ENCODE measurements around the gene CBLN4. TPM values are rescaled to one million over a fixed set of nuclear protein-coding genes. Genes with fewer than 3 reads are reported as not detected.

Gene CBLN4
- total RNA-seq, 1 experiment from 2014 or later, result not detected

DNA sequence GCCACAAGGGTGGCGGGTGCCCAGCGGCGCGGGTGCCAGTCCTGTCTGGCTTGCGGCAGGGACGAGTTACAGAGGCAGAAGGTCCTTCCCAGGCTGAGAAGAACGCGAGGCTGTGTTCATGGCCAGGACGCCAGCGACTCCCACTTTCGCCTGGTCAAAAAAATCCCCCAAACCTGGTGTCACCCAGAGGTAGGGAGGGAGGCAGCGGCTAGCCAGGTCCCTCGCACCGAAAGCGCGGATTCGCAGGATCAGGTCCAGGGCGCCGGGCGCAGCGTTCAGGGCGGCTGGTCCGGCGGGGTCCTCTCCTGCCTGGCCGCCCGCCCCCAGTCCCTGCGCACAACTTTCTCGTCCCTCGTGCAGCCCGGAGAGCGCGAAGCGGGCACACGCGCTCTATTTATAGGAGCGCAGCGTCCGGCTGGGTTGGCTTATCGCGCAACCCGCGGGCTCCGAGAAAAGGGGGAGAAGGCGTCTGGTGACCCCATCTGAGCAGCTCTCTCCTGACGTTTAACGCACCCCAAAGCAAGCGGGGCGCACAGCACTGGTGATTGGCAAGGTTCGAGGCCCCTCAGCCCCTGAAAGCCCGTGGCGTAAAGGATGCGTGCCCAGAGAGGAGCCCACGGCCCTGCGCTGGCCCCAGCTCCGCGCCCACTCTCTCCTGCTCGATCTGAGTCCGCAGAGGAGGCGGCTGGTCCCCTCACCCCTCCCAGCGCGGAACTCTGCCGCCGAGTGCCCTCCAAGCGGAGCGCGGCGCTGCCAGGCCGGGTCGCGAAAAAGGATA lies 519 bp downstream of the CBLN4 start (continued):
- TF ChIP-seq, protein P1, sequence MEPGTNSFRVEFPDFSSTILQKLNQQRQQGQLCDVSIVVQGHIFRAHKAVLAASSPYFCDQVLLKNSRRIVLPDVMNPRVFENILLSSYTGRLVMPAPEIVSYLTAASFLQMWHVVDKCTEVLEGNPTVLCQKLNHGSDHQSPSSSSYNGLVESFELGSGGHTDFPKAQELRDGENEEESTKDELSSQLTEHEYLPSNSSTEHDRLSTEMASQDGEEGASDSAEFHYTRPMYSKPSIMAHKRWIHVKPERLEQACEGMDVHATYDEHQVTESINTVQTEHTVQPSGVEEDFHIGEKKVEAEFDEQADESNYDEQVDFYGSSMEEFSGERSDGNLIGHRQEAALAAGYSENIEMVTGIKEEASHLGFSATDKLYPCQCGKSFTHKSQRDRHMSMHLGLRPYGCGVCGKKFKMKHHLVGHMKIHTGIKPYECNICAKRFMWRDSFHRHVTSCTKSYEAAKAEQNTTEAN (CRISPR knock-in tag; IDR thresholded peaks at IDR 0.05), result no peak
- TF ChIP-seq, protein P2, sequence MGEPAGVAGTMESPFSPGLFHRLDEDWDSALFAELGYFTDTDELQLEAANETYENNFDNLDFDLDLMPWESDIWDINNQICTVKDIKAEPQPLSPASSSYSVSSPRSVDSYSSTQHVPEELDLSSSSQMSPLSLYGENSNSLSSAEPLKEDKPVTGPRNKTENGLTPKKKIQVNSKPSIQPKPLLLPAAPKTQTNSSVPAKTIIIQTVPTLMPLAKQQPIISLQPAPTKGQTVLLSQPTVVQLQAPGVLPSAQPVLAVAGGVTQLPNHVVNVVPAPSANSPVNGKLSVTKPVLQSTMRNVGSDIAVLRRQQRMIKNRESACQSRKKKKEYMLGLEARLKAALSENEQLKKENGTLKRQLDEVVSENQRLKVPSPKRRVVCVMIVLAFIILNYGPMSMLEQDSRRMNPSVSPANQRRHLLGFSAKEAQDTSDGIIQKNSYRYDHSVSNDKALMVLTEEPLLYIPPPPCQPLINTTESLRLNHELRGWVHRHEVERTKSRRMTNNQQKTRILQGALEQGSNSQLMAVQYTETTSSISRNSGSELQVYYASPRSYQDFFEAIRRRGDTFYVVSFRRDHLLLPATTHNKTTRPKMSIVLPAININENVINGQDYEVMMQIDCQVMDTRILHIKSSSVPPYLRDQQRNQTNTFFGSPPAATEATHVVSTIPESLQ (CRISPR knock-in tag; IDR thresholded peaks at IDR 0.05), result no peak
- TF ChIP-seq NR3C1 (CRISPR knock-in tag; conservative IDR thresholded peaks at IDR 0.05; ENCODE audit: low read depth), result no peak
- no peak for TF ChIP-seq GTF2I (CRISPR knock-in tag; conservative IDR thresholded peaks at IDR 0.05)
- TF ChIP-seq, protein P3, sequence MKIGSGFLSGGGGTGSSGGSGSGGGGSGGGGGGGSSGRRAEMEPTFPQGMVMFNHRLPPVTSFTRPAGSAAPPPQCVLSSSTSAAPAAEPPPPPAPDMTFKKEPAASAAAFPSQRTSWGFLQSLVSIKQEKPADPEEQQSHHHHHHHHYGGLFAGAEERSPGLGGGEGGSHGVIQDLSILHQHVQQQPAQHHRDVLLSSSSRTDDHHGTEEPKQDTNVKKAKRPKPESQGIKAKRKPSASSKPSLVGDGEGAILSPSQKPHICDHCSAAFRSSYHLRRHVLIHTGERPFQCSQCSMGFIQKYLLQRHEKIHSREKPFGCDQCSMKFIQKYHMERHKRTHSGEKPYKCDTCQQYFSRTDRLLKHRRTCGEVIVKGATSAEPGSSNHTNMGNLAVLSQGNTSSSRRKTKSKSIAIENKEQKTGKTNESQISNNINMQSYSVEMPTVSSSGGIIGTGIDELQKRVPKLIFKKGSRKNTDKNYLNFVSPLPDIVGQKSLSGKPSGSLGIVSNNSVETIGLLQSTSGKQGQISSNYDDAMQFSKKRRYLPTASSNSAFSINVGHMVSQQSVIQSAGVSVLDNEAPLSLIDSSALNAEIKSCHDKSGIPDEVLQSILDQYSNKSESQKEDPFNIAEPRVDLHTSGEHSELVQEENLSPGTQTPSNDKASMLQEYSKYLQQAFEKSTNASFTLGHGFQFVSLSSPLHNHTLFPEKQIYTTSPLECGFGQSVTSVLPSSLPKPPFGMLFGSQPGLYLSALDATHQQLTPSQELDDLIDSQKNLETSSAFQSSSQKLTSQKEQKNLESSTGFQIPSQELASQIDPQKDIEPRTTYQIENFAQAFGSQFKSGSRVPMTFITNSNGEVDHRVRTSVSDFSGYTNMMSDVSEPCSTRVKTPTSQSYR (CRISPR knock-in tag; IDR thresholded peaks at IDR 0.05), result no peak
- no peak for TF ChIP-seq KAT7 (CRISPR knock-in tag; IDR thresholded peaks at IDR 0.05; ENCODE audit: borderline replicate concordance)

DNA sequence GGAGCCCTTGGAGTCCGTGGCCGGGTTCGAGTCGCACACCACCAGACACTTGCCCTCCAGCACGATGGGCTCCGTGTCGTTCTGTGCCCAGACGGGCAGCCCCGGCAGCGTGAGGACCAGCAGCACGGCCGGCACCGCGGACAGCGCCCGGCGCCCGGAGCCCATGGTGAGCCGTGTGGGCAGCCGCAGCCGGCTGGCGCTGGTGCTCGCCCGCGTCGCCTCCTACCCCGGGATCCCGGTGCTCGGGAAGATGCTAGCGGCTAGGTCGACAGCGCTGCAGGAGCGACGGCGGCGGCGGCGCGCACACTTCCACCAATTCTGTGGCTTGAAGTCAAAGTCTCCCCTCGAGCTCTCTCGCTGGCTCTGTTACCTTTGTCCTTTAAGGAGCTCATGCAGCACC lies 1.3 kb downstream of the CBLN4 start:
- Mint-ChIP-seq H3K27me3 (ENCODE audit: low read depth) (peaks cover 16% of the 10 kb centered on the region), H3K9me3 (peaks cover 63% of the 10 kb centered on the region), H3K4me1 (no peaks in the 10 kb centered on the region), H3K27ac (no peak overlapping the region), H3K36me3 (peaks cover 61% of the 10 kb centered on the region), H3K4me3 (no peak overlapping the region)
- POLR2A ChIA-PET, result no interaction called here
- ATAC-seq, result no peak
- CTCF ChIA-PET, result no interaction called here
- TF ChIP-seq, protein P4, sequence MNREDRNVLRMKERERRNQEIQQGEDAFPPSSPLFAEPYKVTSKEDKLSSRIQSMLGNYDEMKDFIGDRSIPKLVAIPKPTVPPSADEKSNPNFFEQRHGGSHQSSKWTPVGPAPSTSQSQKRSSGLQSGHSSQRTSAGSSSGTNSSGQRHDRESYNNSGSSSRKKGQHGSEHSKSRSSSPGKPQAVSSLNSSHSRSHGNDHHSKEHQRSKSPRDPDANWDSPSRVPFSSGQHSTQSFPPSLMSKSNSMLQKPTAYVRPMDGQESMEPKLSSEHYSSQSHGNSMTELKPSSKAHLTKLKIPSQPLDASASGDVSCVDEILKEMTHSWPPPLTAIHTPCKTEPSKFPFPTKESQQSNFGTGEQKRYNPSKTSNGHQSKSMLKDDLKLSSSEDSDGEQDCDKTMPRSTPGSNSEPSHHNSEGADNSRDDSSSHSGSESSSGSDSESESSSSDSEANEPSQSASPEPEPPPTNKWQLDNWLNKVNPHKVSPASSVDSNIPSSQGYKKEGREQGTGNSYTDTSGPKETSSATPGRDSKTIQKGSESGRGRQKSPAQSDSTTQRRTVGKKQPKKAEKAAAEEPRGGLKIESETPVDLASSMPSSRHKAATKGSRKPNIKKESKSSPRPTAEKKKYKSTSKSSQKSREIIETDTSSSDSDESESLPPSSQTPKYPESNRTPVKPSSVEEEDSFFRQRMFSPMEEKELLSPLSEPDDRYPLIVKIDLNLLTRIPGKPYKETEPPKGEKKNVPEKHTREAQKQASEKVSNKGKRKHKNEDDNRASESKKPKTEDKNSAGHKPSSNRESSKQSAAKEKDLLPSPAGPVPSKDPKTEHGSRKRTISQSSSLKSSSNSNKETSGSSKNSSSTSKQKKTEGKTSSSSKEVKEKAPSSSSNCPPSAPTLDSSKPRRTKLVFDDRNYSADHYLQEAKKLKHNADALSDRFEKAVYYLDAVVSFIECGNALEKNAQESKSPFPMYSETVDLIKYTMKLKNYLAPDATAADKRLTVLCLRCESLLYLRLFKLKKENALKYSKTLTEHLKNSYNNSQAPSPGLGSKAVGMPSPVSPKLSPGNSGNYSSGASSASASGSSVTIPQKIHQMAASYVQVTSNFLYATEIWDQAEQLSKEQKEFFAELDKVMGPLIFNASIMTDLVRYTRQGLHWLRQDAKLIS (CRISPR knock-in tag; IDR thresholded peaks at IDR 0.05; ENCODE audit: borderline replicate concordance), result no peak
- no peak for TF ChIP-seq TEAD4 (CRISPR knock-in tag; IDR thresholded peaks at IDR 0.05)
- no peak for TF ChIP-seq KAT7 (CRISPR knock-in tag; IDR thresholded peaks at IDR 0.05; ENCODE audit: borderline replicate concordance)
- no peak for TF ChIP-seq CREM (CRISPR knock-in tag; IDR thresholded peaks at IDR 0.05)
- TF ChIP-seq TCF7 (CRISPR knock-in tag; IDR thresholded peaks at IDR 0.05; ENCODE audit: low read depth), result no peak
- TF ChIP-seq NR2C2 (CRISPR knock-in tag; IDR thresholded peaks at IDR 0.05), result no peak
- no peak for TF ChIP-seq JUN (CRISPR knock-in tag; IDR thresholded peaks at IDR 0.05)
- TF ChIP-seq, protein P5, sequence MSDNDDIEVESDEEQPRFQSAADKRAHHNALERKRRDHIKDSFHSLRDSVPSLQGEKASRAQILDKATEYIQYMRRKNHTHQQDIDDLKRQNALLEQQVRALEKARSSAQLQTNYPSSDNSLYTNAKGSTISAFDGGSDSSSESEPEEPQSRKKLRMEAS (CRISPR knock-in tag; IDR thresholded peaks at IDR 0.05), result no peak
- TF ChIP-seq, protein P6, sequence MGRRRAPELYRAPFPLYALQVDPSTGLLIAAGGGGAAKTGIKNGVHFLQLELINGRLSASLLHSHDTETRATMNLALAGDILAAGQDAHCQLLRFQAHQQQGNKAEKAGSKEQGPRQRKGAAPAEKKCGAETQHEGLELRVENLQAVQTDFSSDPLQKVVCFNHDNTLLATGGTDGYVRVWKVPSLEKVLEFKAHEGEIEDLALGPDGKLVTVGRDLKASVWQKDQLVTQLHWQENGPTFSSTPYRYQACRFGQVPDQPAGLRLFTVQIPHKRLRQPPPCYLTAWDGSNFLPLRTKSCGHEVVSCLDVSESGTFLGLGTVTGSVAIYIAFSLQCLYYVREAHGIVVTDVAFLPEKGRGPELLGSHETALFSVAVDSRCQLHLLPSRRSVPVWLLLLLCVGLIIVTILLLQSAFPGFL (CRISPR knock-in tag; IDR thresholded peaks at IDR 0.05; ENCODE audit: borderline replicate concordance), result no peak
- TF ChIP-seq, protein P7, sequence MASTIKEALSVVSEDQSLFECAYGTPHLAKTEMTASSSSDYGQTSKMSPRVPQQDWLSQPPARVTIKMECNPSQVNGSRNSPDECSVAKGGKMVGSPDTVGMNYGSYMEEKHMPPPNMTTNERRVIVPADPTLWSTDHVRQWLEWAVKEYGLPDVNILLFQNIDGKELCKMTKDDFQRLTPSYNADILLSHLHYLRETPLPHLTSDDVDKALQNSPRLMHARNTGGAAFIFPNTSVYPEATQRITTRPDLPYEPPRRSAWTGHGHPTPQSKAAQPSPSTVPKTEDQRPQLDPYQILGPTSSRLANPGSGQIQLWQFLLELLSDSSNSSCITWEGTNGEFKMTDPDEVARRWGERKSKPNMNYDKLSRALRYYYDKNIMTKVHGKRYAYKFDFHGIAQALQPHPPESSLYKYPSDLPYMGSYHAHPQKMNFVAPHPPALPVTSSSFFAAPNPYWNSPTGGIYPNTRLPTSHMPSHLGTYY (CRISPR knock-in tag; IDR thresholded peaks at IDR 0.05), result no peak
- no peak for TF ChIP-seq FOXP1 (CRISPR knock-in tag; IDR thresholded peaks at IDR 0.05; ENCODE audit: borderline replicate concordance)
- TF ChIP-seq, protein P8, sequence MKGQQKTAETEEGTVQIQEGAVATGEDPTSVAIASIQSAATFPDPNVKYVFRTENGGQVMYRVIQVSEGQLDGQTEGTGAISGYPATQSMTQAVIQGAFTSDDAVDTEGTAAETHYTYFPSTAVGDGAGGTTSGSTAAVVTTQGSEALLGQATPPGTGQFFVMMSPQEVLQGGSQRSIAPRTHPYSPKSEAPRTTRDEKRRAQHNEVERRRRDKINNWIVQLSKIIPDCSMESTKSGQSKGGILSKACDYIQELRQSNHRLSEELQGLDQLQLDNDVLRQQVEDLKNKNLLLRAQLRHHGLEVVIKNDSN (CRISPR knock-in tag; IDR thresholded peaks at IDR 0.05), result no peak
- DNase-seq (ENCODE audit: low spot score), result no peak

Measured in WTC11 (cell line).